GM12875 (cell line): Measurements from ENCODE around the gene OR51A4.

Experiments
- H3K4me3 ChIP-seq: one replicate; pipeline ENCODE4 v1.5.1; 2011; ENCODE audit warnings: low read depth, low read length, control low read depth
- TF ChIP-seq, protein P1 (sequence below): IDR thresholded peaks from 2 replicates; pipeline ENCODE4 v1.5.1; 2011; ENCODE audit warnings: low read depth, mild to moderate bottlenecking, control low read depth, inconsistent platforms, low read length, moderate library complexity, borderline replicate concordance; ENCODE audit not compliant: insufficient read depth

OR51A4 gene

GRCh38 chr11:4922304-4922703 is 25.1 kb downstream of the OR51A4 start:
- TF ChIP-seq, protein P1, sequence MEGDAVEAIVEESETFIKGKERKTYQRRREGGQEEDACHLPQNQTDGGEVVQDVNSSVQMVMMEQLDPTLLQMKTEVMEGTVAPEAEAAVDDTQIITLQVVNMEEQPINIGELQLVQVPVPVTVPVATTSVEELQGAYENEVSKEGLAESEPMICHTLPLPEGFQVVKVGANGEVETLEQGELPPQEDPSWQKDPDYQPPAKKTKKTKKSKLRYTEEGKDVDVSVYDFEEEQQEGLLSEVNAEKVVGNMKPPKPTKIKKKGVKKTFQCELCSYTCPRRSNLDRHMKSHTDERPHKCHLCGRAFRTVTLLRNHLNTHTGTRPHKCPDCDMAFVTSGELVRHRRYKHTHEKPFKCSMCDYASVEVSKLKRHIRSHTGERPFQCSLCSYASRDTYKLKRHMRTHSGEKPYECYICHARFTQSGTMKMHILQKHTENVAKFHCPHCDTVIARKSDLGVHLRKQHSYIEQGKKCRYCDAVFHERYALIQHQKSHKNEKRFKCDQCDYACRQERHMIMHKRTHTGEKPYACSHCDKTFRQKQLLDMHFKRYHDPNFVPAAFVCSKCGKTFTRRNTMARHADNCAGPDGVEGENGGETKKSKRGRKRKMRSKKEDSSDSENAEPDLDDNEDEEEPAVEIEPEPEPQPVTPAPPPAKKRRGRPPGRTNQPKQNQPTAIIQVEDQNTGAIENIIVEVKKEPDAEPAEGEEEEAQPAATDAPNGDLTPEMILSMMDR, result no peak
- no peak overlapping the region for H3K4me3 ChIP-seq

DNA sequence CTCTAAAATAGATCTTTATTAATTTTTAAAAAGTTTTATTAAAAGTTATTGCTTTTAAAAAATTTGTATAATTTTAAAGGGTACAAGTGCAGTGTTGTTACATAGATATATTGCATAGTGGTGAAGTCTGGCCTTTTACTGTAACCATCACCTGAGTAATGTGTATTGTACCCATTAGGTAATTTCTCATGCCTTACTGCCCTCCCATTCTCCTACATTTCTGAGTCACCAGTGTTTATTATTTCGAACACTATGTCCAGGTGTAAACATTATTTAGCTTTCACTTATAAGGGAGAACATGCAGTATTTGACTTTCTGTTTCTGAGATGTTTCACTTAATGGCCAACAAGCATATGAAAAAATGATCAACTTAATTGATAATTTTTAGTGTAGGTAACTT is 25.6 kb downstream of the OR51A4 start:
- no peak overlapping the region for H3K4me3 ChIP-seq
- TF ChIP-seq, protein P1, result no peak

DNA sequence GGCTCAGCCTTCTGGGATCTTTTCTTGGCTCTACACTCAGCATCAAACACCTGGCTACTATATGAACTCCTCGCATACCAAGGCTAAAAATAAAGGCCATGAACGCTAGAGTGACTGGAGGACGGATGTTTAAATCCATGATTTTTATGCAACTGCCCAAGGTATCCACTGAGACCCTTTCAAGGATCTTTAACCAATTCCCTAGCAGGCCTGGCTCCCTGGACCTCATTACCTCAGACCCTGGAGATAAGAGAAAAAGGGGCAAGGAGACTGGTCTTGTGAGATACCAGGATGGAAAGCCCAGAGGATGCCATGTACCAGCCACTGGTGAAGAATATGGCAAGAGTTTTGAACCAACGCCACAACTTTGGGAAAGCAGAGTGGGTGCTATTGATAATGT is 28.2 kb downstream of the OR51A4 start, which contains the start of gene OR51G2:
OR51G2 (minus strand) TSS at position 101 of the 400 bp plus-strand sequence. CDS start 3,687 bp downstream, outside the sequence.
- TF ChIP-seq, protein P1, result no peak
- H3K4me3 ChIP-seq, result no peak within 1 kb of the TSS

DNA sequence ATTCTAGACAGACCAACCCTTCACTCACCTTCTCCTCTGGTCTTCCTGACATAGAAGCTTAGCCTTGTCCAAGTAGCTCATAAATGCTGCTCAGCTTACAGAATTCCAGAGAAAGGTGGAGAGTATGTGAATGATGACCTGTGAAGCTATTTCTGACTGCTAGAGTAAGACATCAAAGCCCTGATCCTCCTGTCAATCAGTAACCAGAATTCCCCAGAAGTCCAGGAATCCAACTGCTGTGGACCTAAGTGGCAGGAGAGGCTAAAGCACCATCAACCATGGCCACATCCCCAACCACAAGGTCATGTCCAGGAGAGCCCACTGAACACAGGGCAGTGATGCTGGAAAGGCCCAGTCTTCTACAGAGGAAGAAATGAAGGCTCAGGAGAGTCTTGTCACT is 30.8 kb downstream of the OR51A4 start:
- TF ChIP-seq, protein P1, result no peak
- no peak overlapping the region for H3K4me3 ChIP-seq

- H3K4me3 ChIP-seq, result no peak within 1 kb of the TSS
- TF ChIP-seq, protein P1, result no peak
Observed at GRCh38 chr11:4903484-4903883, 43.9 kb downstream of the OR51A4 start, which contains the start of gene OR51A7. Gene OR51A7 (plus strand): TSS chr11:4903783. CDS start chr11:4907370, 3,587 bp downstream.
